ENCODE data around the gene OR4D1. TPM values are rescaled to one million over a fixed set of nuclear protein-coding genes. Genes with fewer than 3 reads are reported as not detected.

Gene OR4D1
- total and polyA plus RNA-seq, 4 donors: under 0.01 TPM; not detected in 3

DNA sequence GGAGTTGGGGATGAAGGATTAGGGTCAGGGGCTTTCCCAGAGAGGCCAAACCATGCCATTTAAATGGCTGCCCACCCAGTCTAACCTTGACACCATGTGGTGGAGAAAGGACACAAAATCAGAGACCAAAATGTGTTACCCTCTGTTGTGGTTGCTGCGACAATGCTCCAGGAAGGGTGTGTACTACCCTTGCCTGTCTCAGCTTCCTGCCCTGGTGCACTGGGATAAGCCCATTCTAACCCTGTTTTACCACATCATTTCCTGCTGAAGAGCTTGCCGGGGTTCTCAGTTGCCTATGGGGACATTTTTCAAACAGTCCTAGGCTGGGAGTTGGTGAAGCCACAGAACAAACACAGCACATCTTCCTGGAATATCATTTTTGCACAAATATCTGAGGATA is 4.9 kb downstream of the OR4D1 start:
- no peaks in the 10 kb centered on the region for H3K9me3 ChIP-seq (ENCODE audit: control insufficient read depth in 4 of 4, low read length in 3 of 4)
- DNase-seq (ENCODE audit: low spot score): no peak
- peaks cover 0 to 8% (median 2%) of the 10 kb centered on the region in 4 donors for H3K4me1 ChIP-seq (ENCODE audit: control insufficient read depth in 4 of 4, insufficient read depth in 4 of 4, low read length in 3 of 4)
- TF ChIP-seq, protein P1, sequence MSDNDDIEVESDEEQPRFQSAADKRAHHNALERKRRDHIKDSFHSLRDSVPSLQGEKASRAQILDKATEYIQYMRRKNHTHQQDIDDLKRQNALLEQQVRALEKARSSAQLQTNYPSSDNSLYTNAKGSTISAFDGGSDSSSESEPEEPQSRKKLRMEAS (IDR thresholded peaks at IDR 0.05): no peak
- TF ChIP-seq FOXA2 (IDR thresholded peaks at IDR 0.05) (no peak), GABPA (IDR thresholded peaks at IDR 0.05 in 1 of 2, conservative IDR thresholded peaks at IDR 0.05 in 1 of 2) (no peak), EGR1 (IDR thresholded peaks at IDR 0.05; ENCODE audit: low read depth in 2 of 2) (no peak), NR2F2 (IDR thresholded peaks at IDR 0.05) (no peak), SP1 (IDR thresholded peaks at IDR 0.05) (no peak)
- TF ChIP-seq, protein P2, sequence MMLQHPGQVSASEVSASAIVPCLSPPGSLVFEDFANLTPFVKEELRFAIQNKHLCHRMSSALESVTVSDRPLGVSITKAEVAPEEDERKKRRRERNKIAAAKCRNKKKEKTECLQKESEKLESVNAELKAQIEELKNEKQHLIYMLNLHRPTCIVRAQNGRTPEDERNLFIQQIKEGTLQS (IDR thresholded peaks at IDR 0.05): no peak
- H3K27ac ChIP-seq (ENCODE audit: low read depth in 1 of 2, low read length in 2 of 2): no peak overlapping the region
- H3K36me3 ChIP-seq (ENCODE audit: control insufficient read depth in 4 of 4, insufficient read depth in 3 of 4, low read depth in 1 of 4, low read length in 3 of 4): no peaks in the 10 kb centered on the region
- H3K27me3 ChIP-seq (ENCODE audit: control insufficient read depth in 4 of 4, insufficient read depth in 4 of 4, low read length in 3 of 4): peaks cover 2 to 20% (median 9%) of the 10 kb centered on the region in 4 donors
- 45% methylated on average over 2 of the region's 2 CpGs for WGBS
- H3K9ac ChIP-seq (ENCODE audit: low read depth in 1 of 2, low read length in 2 of 2): no peak overlapping the region
- H3K4me3 ChIP-seq (ENCODE audit: low read depth in 1 of 3, low read length in 3 of 3): no peak overlapping the region

DNA sequence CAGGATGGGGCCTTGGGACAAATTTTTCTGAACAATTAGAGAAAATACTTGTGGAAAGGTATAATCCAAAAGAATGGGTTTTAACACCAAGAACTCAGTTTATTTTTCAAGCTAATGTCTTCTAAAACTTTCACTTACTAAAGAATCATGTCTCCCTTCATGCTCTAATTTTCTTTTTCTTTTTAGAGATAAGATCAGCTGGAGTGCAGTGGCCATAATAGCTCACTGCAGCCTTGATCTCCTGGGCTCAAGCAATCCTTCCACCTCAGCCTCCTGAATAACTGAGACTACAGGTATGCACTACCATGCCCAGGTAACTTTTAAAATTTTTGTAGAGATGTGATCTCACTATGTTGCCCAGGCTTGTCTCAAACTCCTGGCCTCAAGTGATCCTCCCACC is 5.5 kb downstream of the OR4D1 start:
- DNase-seq (ENCODE audit: low spot score): no peak
- TF ChIP-seq GABPA (IDR thresholded peaks at IDR 0.05 in 1 of 2, conservative IDR thresholded peaks at IDR 0.05 in 1 of 2) (no peak), RAD21 (IDR thresholded peaks at IDR 0.05) (no peak), JUND (IDR thresholded peaks at IDR 0.05) (no peak), TAF1 (conservative IDR thresholded peaks at IDR 0.05) (no peak), NR2F2 (IDR thresholded peaks at IDR 0.05) (no peak)
- TF ChIP-seq, protein P3, sequence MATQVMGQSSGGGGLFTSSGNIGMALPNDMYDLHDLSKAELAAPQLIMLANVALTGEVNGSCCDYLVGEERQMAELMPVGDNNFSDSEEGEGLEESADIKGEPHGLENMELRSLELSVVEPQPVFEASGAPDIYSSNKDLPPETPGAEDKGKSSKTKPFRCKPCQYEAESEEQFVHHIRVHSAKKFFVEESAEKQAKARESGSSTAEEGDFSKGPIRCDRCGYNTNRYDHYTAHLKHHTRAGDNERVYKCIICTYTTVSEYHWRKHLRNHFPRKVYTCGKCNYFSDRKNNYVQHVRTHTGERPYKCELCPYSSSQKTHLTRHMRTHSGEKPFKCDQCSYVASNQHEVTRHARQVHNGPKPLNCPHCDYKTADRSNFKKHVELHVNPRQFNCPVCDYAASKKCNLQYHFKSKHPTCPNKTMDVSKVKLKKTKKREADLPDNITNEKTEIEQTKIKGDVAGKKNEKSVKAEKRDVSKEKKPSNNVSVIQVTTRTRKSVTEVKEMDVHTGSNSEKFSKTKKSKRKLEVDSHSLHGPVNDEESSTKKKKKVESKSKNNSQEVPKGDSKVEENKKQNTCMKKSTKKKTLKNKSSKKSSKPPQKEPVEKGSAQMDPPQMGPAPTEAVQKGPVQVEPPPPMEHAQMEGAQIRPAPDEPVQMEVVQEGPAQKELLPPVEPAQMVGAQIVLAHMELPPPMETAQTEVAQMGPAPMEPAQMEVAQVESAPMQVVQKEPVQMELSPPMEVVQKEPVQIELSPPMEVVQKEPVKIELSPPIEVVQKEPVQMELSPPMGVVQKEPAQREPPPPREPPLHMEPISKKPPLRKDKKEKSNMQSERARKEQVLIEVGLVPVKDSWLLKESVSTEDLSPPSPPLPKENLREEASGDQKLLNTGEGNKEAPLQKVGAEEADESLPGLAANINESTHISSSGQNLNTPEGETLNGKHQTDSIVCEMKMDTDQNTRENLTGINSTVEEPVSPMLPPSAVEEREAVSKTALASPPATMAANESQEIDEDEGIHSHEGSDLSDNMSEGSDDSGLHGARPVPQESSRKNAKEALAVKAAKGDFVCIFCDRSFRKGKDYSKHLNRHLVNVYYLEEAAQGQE (IDR thresholded peaks at IDR 0.05): no peak
- TF ChIP-seq, protein P1 (IDR thresholded peaks at IDR 0.05): no peak
- TF ChIP-seq, protein P4, sequence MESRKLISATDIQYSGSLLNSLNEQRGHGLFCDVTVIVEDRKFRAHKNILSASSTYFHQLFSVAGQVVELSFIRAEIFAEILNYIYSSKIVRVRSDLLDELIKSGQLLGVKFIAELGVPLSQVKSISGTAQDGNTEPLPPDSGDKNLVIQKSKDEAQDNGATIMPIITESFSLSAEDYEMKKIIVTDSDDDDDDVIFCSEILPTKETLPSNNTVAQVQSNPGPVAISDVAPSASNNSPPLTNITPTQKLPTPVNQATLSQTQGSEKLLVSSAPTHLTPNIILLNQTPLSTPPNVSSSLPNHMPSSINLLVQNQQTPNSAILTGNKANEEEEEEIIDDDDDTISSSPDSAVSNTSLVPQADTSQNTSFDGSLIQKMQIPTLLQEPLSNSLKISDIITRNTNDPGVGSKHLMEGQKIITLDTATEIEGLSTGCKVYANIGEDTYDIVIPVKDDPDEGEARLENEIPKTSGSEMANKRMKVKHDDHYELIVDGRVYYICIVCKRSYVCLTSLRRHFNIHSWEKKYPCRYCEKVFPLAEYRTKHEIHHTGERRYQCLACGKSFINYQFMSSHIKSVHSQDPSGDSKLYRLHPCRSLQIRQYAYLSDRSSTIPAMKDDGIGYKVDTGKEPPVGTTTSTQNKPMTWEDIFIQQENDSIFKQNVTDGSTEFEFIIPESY (IDR thresholded peaks at IDR 0.05): no peak
- TF ChIP-seq, protein P2 (IDR thresholded peaks at IDR 0.05): no peak
- Histone ChIP-seq H3K36me3 (ENCODE audit: control insufficient read depth in 4 of 4, insufficient read depth in 3 of 4, low read depth in 1 of 4, low read length in 3 of 4) (no peaks in the 10 kb centered on the region), H3K4me3 (ENCODE audit: low read depth in 1 of 3, low read length in 3 of 3) (no peak overlapping the region), H3K27ac (ENCODE audit: low read depth in 1 of 2, low read length in 2 of 2) (no peak overlapping the region), H3K27me3 (ENCODE audit: control insufficient read depth in 4 of 4, insufficient read depth in 4 of 4, low read length in 3 of 4) (peaks cover 2 to 20% (median 9%) of the 10 kb centered on the region in 4 donors), H3K9me3 (ENCODE audit: control insufficient read depth in 4 of 4, low read length in 3 of 4) (no peaks in the 10 kb centered on the region), H3K9ac (ENCODE audit: low read depth in 1 of 2, low read length in 2 of 2) (no peak overlapping the region), H3K4me1 (ENCODE audit: control insufficient read depth in 4 of 4, insufficient read depth in 4 of 4, low read length in 3 of 4) (peaks cover 0 to 8% (median 2%) of the 10 kb centered on the region in 4 donors)

All from liver (tissue), 9 donors.